Inferior parietal cortex (tissue), 1 donor: Measurements from ENCODE around the gene MFGE8.
A peak's percentile ranks its signal among the peaks of the same experiment; 100 is the strongest.

ENCODE experiments used
- DNase-seq: peaks from one replicate; pipeline ENCODE4 v3.0.0-alpha.2; 2016; ENCODE audit errors: extremely low spot score

MFGE8 gene

DNA sequence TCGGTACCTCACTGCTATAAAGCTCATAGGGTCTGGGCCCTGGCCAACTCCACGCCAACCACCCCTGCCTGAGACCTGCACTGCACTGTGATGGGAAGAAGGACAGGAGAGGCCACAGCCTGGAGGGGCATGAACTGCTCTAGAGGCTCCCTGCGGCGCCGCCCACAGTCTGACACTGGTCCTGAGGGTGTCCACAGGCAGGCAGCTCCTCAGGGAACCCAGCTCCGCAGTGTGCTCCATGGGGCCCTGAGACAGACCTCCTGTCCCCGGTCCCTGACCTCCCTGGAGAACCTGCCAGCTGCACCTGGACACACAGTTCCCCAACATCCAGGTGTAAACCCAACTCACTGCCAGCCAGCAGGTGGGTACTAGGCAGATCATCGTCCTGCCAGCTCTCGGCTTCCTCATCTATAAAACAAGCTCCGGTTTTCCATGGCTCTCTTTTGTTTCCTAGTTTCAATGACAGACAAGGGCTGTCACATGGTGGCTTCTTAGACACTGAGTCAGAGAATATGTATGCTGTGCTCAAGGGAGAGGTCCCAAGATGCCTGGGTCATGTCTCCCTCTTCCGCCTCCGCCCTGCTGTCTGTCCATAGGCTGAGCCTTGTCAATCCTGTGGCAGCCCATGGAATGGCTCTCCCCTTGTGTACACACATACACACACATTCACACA lies 12.7 kb downstream of the MFGE8 start:
- no peak for DNase-seq

DNA sequence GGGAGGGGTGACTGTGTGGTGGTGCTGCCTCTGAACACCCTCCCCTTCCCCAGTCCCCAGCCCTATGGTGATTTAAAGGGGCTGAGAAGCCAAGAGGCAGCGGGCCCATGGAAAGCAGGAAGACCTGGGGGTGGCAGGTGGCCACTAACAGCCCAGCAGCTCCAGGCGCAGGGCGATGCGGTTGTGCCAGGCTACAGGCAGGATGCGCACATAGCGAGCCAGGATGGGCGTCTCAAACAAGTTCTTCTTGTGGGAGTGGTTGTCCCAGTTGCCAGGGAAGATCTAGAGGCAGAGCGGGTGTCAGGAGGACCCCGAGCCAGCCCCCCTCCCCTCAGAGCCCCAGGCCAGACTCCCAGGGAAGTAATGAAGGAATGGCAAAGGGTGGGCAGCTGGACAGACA lies 13.9 kb downstream of the MFGE8 start:
- DNase-seq, result no peak

DNA sequence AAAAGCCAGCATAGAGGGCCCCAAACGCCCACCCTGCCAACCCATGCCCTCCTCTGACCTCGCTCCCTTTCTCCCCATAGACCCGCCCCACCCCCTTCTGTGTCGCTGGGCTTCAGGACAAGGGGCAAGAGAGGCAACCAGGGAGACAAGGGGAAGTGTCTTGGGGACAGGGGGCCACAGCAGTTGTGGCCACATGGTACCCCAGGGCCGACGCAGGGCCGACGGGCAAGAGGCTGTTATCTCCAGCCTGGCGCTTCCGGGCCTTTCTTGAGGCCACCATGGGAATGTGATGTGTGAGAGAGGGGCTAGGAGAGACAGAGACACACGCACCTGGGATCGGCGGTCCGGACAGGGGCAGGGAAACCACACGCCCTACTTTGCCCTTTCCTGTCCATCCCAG lies 14.4 kb downstream of the MFGE8 start:
- no peak for DNase-seq

DNA sequence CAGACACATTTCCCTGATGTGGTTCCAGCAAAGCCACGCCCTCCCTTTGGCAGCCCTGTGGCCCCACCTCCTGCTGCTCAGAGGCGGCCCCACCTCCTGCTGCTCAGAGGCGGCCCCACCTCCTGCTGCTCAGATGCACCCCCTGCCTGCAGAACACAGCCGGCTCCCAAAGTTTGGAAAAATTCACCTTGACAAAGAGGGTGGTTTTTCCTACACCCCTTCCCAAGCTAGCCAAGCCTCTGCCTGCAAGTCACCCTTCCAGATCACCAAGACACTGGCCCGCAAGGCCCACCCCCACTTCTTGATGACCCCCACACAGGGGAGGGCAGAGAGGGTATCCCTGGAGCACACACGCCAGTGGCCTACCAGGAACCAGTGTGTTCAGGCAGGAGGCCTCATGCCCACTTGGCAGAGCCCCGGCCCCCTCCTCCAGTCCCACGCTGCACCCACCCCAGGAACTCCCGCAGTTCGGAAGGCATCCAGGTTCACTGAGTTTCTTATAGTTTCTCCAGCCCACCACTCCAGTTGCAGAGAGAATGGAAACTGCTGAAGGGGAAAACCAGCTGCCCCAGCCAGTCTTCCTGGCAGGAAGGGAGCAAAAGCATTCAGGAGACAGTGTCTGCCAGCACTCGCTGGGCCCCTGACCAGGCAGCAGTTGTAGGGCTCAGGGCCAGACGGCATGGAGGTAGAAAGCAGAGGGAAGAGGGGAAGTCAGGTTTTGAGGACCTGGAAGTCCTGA lies 15.6 kb downstream of the MFGE8 start:
- peak; percentile 38 for DNase-seq

DNA sequence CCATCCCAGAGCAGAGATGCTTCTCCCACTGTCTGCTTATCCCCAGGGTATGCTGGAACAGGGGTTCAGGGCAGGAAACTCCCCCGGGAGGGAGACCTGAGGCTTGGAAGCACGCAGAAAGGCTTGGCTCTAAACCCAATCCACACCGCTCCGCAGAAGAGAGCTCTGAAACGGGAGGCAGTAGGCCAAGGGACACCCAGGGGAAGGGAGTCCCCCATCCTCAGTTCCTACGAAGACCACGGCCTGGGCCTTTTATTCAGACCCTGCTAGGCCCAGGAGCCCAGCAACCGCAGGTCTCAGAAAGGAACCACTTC lies 16.1 kb downstream of the MFGE8 start:
- DNase-seq, result no peak

DNA sequence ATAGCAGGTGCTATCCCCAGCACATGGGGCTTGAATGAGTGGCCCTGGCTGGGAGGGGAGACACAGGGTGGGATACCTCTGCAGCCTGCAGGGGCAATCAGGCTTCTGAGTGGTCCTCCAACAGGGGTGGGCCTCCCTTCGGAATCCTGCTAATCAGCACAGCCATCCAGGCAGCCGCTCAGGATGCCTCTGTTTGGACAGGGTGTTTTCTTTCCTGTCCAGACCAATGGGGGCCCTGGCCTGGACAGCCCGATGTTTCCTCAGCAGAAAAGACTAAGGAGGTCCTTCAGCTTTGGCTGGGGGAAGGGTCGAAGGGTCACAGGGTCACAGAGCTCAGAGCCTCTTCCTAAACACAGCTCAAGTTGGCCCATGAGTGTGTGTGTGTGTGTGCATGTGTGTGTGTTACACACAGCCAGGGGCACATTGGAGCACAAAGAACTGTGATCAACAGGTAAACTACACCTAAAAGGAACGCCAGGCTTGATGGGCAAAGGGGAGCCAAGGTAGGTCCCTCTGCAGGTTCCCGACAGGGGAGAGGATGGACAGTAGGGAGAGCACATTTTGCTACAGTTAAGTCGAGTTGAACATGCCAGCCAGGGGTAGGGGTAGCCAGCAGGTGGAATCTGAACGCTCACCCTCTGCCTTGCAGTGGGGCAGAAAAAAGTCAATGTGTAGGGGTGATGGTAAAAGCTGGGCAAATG lies 16.7 kb downstream of the MFGE8 start:
- no peak for DNase-seq

DNA sequence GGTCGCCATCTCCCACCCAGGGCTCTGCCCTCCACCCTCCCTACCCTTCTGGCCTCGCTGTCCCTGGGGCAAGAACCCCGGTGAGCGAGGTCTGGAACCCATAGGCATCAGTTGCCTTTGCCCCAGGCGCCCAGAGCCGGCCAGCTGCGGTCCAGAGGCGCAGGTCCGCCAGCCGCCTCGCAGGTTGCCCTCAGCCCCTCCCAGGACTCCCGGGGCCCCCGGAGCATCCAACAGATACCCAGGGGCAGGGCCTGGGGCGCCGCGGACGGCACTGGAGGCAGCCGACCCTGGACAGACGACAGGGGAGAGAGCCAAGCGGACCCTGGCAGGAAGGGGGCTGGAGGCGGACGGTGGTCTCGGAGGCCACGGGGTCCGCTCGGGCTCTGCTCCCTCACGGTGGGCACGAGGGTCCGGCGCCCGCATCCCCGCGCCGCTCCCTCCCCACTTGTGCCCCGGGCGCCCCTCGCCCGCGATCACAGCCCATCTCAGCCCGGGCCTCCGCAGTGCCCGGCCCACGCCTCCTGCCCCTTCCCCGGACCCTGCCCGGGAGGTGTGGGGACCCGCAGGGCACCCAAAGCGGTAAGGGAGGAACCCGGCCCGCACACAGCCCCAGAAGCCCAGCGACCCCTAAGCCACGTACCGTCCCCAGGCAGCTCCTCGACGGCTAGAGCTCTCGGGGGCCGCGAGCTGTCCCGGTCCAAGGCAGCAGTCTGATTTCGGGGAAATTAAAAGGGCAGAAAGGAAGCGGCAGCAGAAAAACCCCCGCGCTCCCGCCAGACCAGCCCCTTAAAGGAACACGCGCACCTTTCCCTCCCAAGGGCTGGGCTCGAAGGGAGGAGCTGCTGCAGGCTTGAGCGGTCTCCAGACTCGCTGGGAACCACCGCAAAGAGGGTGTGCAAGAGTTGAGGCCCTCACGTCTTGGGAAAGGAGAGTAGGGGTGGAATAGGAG lies 18.1 kb downstream of the MFGE8 start, which contains the start of gene HAPLN3:
Gene HAPLN3 (minus strand): TSS at position 726 of the 949 bp plus-strand sequence. CDS start 8,246 bp downstream, outside the sequence.
- DNase-seq, result no peak

DNA sequence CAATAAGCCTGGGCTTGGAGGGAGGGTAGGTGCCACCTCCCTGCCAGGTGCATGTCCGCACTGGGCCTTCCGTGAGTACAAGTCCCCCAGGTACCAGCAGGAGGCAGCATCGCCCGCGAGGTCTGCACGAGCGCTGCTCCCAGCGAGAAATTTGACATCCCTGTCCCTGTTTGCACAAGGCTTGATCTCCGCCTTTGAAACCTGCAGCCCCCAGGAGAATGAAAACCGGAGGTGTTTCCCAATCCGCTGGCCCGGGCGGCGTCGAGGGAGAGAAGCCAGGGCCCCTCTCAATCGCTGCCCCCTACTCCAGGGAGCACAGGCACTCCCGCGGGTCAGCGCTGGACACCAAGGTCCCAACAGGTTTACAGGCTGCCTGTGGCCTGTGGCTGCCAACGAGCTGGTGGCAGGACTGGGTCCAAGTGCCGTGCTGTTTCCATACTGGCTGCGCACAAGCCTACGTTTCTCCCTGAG lies 18.8 kb downstream of the MFGE8 start:
- no peak for DNase-seq

DNA sequence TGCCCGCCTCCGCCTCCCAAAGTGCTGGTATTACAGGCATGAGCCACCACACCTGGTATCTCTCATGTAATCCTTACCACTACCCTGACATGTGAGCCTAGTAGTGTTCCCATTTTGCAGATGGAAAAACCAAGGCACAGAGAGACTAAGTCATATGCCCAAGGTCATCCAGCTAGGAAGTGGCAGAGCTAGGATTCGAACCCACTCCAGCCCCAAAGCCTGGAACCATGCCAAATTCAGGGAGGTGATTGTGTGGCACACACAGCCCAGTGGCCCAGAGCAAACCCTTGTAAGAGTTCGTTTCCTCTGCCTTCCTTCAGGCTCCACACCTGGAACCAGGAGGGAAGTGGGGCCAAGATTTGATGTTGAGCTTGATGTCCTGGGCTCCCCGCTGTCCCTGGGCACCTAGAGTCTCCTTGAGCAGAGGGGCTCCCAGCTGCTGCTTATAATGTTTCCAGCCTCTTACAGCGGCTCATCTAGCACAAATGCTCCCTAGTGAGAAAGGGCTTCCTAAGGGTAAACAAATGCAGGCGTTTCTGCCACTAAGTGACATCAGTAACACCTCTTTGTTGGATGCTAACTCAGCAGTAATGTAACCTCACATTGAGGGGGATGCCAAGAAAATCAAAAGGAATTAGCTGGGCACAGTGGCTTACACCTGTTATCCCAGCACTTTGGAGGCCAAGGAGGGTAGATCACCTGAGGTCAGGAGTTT lies 21.5 kb downstream of the MFGE8 start:
- DNase-seq, result no peak

DNA sequence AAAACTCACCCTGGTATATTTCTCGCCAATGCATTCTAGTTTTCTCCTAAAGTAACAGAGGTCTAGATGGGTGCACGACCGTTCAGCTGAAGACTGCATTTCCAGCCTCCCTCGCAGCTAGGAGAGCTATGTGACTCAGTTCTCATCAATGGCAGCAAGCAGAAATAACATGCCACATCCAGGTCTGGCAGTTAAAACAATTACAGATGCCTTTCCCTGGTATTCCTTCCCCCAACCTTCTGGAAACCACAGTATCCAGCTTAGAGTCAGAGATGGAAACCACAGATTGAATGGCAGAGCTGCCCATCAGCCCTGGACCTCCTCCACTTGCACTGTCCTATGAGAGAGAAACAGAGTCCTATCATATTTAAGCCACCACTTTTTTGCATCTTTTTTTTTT lies 22.7 kb downstream of the MFGE8 start:
- DNase-seq, result no peak

DNA sequence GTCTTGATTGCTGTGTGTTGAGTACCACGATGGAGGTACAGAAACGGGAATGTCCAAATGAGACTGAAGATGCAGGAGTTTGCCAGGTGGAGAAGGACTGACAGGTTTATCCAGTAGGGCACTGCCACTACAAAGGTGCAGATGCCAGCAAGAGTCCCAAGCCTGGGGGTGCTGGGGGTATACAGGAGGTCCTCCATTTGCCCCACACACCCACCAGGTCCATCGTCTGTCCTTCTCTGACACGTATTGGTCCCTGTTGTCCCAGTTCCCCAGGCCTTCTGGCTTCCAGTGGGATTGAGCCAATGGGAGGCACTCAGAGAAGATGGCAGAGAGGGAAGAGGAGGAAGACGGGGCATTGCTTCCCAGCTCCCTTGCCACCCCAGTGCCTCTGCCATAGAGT lies 24.5 kb downstream of the MFGE8 start:
- no peak for DNase-seq

DNA sequence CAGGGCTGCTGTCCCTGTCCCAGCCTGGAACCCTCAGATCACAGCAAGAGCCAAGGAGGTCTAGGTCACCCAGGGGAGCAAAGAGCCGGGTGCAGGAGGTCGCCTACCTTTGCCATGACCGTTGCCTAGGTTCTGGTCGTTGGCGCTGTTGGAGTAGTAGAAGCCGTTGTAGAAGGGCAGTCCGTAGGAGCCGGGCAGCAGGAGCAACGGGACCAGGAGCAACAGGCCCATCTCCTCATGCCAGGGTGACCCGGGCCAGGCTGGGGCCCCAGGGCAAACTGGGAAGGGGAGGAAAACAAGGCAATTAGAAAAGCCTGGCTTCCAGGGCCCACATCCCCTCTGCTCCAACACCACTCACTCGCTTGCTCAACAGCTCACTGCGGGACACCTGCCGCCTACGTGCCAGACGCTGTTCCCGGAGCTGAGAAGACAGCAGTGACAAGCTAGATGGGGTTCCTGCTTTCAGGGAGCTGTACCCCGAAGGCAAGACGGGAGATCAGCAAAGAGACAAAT lies 26.1 kb downstream of the MFGE8 start:
- DNase-seq, result no peak

DNA sequence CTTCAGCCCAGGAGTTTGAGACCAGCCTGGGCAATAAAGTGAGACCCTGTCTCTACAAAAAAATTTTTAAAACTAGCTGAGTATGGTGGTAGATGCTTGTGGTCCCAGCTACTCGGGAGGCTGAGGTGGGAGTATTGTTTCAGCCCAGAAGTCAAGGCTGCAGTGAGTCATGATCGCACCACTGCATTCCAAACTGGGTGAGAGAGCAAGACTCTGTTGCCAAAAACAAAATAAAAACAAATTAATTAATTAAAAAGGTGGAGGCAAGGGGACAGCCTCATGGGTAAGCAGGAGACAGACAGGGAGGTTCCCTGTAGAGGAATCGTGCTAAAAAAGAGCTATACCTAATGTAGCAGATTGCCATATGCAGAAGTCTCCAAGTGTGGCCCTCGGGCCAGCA lies 30.4 kb downstream of the MFGE8 start:
- DNase-seq, result no peak

DNA sequence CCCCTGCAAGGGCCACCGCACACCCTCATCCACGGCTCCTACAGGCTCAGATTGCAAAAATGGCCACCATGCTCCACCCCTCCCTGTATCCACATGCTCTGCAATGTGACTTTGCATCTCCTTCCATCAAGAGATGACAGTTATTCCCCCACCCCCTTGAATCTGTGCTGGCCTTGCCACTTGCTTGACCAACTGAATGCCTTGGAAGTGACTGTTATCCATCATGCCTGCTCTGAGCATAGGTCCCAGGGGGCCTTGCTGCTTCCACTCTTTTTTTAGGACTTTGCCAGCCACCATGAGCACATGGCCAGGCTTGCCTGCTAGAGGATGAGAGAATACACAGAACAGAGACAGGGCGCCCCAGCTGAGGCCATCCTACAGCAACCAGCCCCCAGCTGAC lies 31.4 kb downstream of the MFGE8 start:
- DNase-seq, result no peak

DNA sequence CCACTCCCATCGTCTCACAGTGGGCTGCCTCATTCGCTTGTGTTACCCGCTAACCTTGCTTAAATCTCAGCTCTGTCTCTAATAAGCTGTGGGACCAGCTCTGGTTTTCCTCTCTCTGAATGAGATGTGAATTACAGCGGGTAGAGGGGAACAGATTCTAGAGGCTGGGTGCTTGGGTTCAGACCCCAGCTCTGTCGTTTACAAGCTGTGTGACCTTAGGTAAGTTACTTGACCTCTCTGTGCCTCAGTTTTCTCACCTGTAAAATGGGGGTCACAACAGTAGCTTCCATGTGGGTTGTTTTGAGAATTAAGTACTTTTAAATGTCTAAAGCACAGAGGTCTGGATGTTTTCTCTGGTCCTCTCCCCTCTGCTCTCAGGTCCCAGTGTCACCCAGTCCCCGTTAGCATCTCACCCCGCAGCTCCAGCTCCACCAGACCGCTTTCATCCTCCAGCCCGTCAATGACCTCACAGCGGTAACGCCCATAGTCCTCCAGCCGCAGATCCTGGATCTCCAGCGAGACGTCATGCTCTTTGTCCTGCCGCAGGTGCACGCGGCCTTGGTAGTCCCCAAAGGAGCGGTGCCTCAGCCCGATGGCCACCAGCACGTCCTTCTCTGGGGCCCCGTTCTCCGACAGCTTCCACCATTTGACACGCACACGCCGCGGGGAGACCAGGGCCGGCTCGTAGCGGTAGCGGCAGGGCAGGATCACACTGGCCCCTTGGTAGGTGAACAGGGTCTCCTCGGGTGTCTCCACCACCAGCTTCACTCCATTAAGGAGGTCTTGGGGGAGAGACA lies 32.0 kb downstream of the MFGE8 start:
- DNase-seq, result no peak

DNA sequence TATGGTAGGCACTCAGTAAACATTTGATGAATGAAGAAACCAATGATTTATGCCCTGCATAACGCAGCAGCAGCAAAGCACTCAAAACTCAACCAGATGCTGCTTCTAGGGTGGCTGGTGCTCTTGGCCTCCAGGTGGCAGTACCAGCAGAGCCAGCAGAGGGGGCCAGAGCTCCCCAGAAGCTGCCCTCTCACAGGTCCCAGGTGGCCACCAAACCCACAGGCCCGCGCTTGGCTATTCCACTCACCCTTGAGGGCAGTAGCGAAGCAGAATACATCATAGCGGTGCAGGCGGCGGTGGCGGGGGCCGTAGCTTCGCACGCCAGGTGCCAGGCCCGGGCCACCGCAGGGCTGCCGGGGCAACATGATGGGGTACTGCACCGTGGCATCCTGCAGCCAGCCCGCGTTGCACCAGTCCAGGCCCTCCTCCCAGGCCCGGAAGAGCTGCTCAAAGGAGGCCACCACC lies 34.4 kb downstream of the MFGE8 start:
- DNase-seq, result no peak

DNA sequence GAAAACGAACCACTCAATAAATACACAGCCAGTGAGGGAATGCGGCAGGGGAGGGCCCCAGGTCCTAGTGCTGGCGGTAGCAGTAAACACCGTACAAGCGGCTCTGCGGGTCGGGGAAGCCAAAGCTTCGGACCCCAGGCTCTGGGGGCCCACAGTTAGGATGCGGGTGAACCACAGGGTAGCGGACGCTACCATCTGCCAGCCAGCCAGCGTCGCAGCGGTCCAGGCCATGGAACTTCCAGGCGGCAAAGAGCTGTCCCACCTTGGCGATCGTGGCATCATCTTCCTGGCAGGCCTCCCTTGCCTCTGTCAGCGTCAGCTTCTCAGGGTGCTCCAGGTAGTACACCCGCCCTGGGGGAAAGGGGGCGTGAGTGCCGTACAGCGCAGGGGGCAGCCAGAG lies 35.3 kb downstream of the MFGE8 start:
- DNase-seq, result no peak

DNA sequence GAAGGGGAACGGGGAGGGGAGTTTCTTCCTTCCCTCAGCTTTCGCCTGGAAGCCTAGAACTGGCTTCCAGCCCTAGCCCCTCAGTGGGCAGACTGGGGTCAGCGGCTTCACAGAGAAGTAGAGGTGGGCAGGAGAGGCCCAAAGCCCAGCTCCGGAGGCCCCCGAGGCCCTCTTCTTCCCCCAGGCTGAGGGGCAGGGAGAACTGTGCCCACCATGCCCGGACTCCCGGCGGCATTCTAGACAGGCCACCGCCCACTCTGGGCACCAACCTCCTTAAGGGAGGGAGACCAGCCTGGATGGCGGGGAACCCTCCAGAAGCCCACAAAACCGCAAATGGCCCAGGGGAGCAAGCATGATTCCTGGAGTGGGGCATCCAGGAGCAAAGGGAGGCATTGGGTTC lies 35.8 kb downstream of the MFGE8 start:
- no peak for DNase-seq

DNA sequence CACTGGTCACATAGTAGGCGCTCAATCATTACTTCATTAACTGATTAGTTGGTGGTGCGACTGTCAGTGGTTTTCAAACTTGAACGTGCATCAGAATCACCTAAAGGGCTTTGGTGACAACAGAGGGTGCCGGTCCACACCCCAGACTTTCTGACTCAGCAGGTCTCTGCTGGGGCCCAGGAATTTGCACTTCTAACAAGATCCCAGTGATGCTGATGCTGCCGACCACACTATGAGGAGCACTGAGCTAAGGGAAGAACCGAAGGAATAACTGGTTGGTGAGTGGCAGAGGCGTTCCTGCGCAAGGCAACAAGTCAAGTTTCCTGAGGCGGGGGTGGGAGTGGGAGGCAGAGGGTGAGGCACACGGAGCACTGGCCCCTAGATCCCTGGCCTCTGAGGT lies 36.6 kb downstream of the MFGE8 start:
- no peak for DNase-seq

DNA sequence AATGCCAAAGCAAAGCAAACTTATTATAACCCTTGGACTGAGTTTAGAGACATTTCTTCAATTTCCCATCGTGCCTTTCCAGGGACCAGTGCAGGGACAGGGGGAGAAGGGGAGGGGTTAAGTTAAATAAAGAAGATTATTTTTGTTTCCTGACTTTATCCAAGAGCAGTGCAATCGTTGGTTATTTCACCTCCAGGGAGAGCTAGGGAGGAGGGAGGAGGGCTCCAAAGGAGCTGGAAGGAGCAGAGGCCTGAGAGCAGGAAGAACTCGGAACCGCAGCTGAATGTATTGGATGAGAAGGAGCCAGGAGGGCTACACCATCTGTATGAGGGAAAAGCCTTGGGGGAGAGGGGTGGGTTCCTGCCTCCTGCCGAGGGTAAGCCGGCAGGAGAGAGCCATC lies 38.5 kb downstream of the MFGE8 start:
- no peak for DNase-seq
